GM12878 (cell line): ENCODE measurements around the gene MMEL1. TPM values are rescaled to one million over a fixed set of nuclear protein-coding genes. Genes with fewer than 3 reads are reported as not detected.

ENCODE experiments used
- ATAC-seq: fragments of 200-7000 bp; cut with Tn5 transposase; 3 replicates; pipeline ENCODE4 v1.9.1; 2020; ENCODE audit warnings: mild to moderate bottlenecking, moderate library complexity
- BruUV-seq: library from RNA; stranded (reverse); fragments of 400-500 nt; replicated peaks from 2 replicates; lab custom pipeline; 2021; lab: Mats Ljungman, UMichigan
- CTCF ChIA-PET: fragments of 300-600 bp; sonication (Branson Sonifier 250); formaldehyde crosslinking; extraction: SDS; loops from one replicate; lab custom pipeline; 2021; ENCODE audit warnings: inconsistent platforms; lab: Yijun Ruan, JAX
- POLR2A ChIA-PET: fragments of 350-600 bp; formaldehyde crosslinking; extraction: SDS; loops from one replicate; lab custom pipeline; 2021; ENCODE audit warnings: inconsistent platforms; lab: Charles Lee
- RAD21 ChIA-PET: fragments of 300-600 bp; sonication (Branson Sonifier 250); formaldehyde crosslinking; loops from one replicate; lab custom pipeline; 2023; ENCODE audit warnings: antibody characterized with exemption; ENCODE audit not compliant: unreplicated experiment; lab: Charles Lee
- SMC1A ChIA-PET: fragments of 300-600 bp; sonication (Branson Sonifier 250); formaldehyde crosslinking; loops from one replicate; lab custom pipeline; 2023; ENCODE audit not compliant: unreplicated experiment, uncharacterized antibody; lab: Charles Lee
- DNase-seq: peaks from one replicate; pipeline ENCODE4 v3.0.0-alpha.2; 2011; ENCODE audit warnings: low read depth, low spot score
- FAIRE-seq: peaks from 3 replicates; lab custom pipeline; 2011; peaks lifted over from hg19 to GRCh38; lab: Jason Lieb, UNC
- H2AFZ ChIP-seq: 2 replicates; pipeline ENCODE4 v1.6.0; 2011; ENCODE audit warnings: low read depth, low read length, control low read depth; ENCODE audit not compliant: control insufficient read depth
- H3K27ac ChIP-seq: 2 replicates; pipeline ENCODE4 v1.5.1; 2011; ENCODE audit warnings: control low read depth; ENCODE audit not compliant: control insufficient read depth, insufficient read depth
- H3K27me3 ChIP-seq, 2 experiments: replicated peaks in 1 of 2; 2 replicates each; pipeline versions ENCODE4 v1.6.0 to v1.6.1; 2011; ENCODE audit warnings: low read length in 1 of 2; ENCODE audit not compliant: control insufficient read depth in 2 of 2, insufficient read depth in 2 of 2
- H3K36me3 ChIP-seq, 2 experiments: 2 replicates each; pipeline ENCODE4 v1.5.1; 2011; ENCODE audit warnings: low read length in 1 of 2; ENCODE audit not compliant: control insufficient read depth in 2 of 2, insufficient read depth in 2 of 2
- H3K4me1 ChIP-seq: 2 replicates; pipeline ENCODE4 v1.6.1; 2011; ENCODE audit warnings: mild to moderate bottlenecking, low read length, moderate library complexity, mixed read lengths; ENCODE audit not compliant: control insufficient read depth, insufficient read depth
- H3K4me2 ChIP-seq: 2 replicates; pipeline ENCODE4 v1.6.0; 2011; ENCODE audit warnings: control low read depth; ENCODE audit not compliant: control insufficient read depth, insufficient read depth
- H3K4me3 ChIP-seq: fragments of 200-600 bp; sonication (generic); 2 replicates; pipeline ENCODE4 v1.5.1; 2016
- H3K79me2 ChIP-seq: 2 replicates; pipeline ENCODE4 v1.6.0; 2011; ENCODE audit warnings: low read length; ENCODE audit not compliant: control insufficient read depth, insufficient read depth
- H3K9ac ChIP-seq: 2 replicates; pipeline ENCODE4 v1.8.0; 2011; ENCODE audit warnings: low read length, control low read depth, mixed read lengths; ENCODE audit not compliant: control insufficient read depth, insufficient read depth
- H3K9me3 ChIP-seq: replicated peaks from 3 replicates; pipeline ENCODE4 v1.5.1; 2011; ENCODE audit warnings: mild to moderate bottlenecking, low read length; ENCODE audit not compliant: control insufficient read depth, insufficient read depth
- H4K20me1 ChIP-seq: 2 replicates; pipeline ENCODE4 v1.6.0; 2011; ENCODE audit not compliant: control insufficient read depth, insufficient read depth
- BCL11A ChIP-seq: IDR thresholded peaks from 2 replicates; pipeline ENCODE4 v1.6.1; 2011; ENCODE audit warnings: low read depth, low read length
- CREM ChIP-seq: IDR thresholded peaks from 2 replicates; pipeline ENCODE4 v1.6.1; 2014; ENCODE audit warnings: antibody characterized with exemption, low read depth
- ESRRA ChIP-seq: IDR thresholded peaks from 2 replicates; pipeline ENCODE4 v1.6.1; 2012; ENCODE audit warnings: mild to moderate bottlenecking, low read length, improper control_type of control experiment
- FOXM1 ChIP-seq: IDR thresholded peaks from 2 replicates; pipeline ENCODE4 v1.6.1; 2012; ENCODE audit warnings: low read depth, mild to moderate bottlenecking, inconsistent platforms, low read length, moderate library complexity
- HDAC6 ChIP-seq: fragments of 200-600 bp; sonication (generic); IDR thresholded peaks from one replicate; pipeline ENCODE4 v1.8.0; 2017; ENCODE audit warnings: antibody characterized with exemption; ENCODE audit not compliant: unreplicated experiment
- HDGF ChIP-seq: fragments of 450-650 bp; IDR thresholded peaks from 2 replicates; pipeline ENCODE4 v1.6.1; 2016; ENCODE audit warnings: antibody characterized with exemption
- IKZF2 ChIP-seq, 2 experiments: fragments of 450-650 bp; IDR thresholded peaks; 2 replicates each; pipeline ENCODE4 v1.6.1; 2017; ENCODE audit warnings: mild to moderate bottlenecking in 2 of 2, moderate library complexity in 2 of 2
- JUNB ChIP-seq: IDR thresholded peaks from 2 replicates; pipeline ENCODE4 v1.6.1; 2016; ENCODE audit warnings: antibody characterized with exemption, mild to moderate bottlenecking
- JUND ChIP-seq: IDR thresholded peaks from 2 replicates; pipeline ENCODE4 v1.6.1; 2012; ENCODE audit warnings: low read depth, mild to moderate bottlenecking, low read length, improper control_type of control experiment, moderate library complexity
- KAT2A ChIP-seq: conservative IDR thresholded peaks from 2 replicates; pipeline ENCODE4 v1.6.1; 2011; ENCODE audit warnings: low read depth, low read length; ENCODE audit not compliant: control insufficient read depth
- MEF2B ChIP-seq: fragments of 450-650 bp; IDR thresholded peaks from 2 replicates; pipeline ENCODE4 v1.6.1; 2018; ENCODE audit warnings: mild to moderate bottlenecking, moderate library complexity; ENCODE audit not compliant: partially characterized antibody, poor library complexity, severe bottlenecking
- POLR2A ChIP-seq: IDR thresholded peaks from 2 replicates; pipeline ENCODE4 v1.6.1; 2011; ENCODE audit warnings: low read depth, mild to moderate bottlenecking, low read length
- SMAD5 ChIP-seq: IDR thresholded peaks from 2 replicates; pipeline ENCODE4 v1.6.1; 2016; ENCODE audit warnings: antibody characterized with exemption, low read depth
- ZNF207 ChIP-seq: fragments of 450-650 bp; IDR thresholded peaks from 2 replicates; pipeline ENCODE4 v1.6.1; 2014; ENCODE audit warnings: antibody characterized with exemption, mild to moderate bottlenecking, borderline replicate concordance
- ZZZ3 ChIP-seq: IDR thresholded peaks from 2 replicates; pipeline ENCODE4 v1.6.1; 2011; ENCODE audit warnings: low read depth; ENCODE audit not compliant: control insufficient read depth, insufficient read length
- WGBS: methylation state at CpG from one replicate; pipeline ENCODE4 v1.1.6; 2016; ENCODE audit warnings: low lambda C conversion rate; ENCODE audit not compliant: insufficient replicate concordance, insufficient coverage; ENCODE audit errors: missing lambda C conversion rate; 5-methylcytosine and 5-hydroxymethylcytosine counted together
- in situ Hi-C: fragments of 300-500 bp; cut with MboI; formaldehyde crosslinking; loops from 9 replicates; pipeline ENCODE4 v1.14.3; 2018; ENCODE audit warnings: mixed read lengths
- intact Hi-C: fragments of 100-400 bp; cut with micrococcal nuclease; formaldehyde crosslinking; loops from one replicate; pipeline ENCODE4 v1.14.2; 2022; ENCODE audit not compliant: unreplicated experiment
- polyA plus RNA-seq, 11 experiments: library from polyadenylated mRNA; depleted of rRNA in 4 of 11; unstranded in 6 of 11; stranded (reverse) in 5 of 11; fragments of >200 nt; fragmentation: Nextera tagmentation in 4 of 11; fragmentation: Illumina TruSeq in 1 of 11; extraction: Ambion mirVana in 4 of 11; extraction: Trizol in 1 of 11; gene quantifications; 1 replicate in 1 of 11; 2 replicates in 10 of 11; pipeline versions ENCODE4 v1.2.1 to v1.2.3, GENCODE V29; 2011 to 2016; ENCODE audit warnings: inconsistent platforms in 2 of 11, missing spikeins in 2 of 11, low read depth in 1 of 11
- total RNA-seq, 4 experiments: library from RNA; depleted of rRNA in 3 of 4; stranded (reverse); fragments of >200 nt in 3 of 4; fragmentation: Illumina TruSeq in 1 of 4; extraction: Trizol in 1 of 4; gene quantifications; 2 replicates each; pipeline versions ENCODE4 v1.2.1 to v1.2.3, GENCODE V29; 2013 to 2021
- TF ChIP-seq, protein P1 (sequence below): fragments of 450-650 bp; IDR thresholded peaks from 2 replicates; pipeline ENCODE4 v1.6.1; 2016; ENCODE audit warnings: mild to moderate bottlenecking, moderate library complexity, borderline replicate concordance
- TF ChIP-seq, protein P2 (sequence below): fragments of 450-650 bp; IDR thresholded peaks from 2 replicates; pipeline ENCODE4 v1.6.1; 2017; ENCODE audit warnings: mild to moderate bottlenecking, low read depth, inconsistent platforms; ENCODE audit not compliant: poor library complexity, severe bottlenecking
- TF ChIP-seq, protein P3 (sequence below): IDR thresholded peaks from 2 replicates; pipeline ENCODE4 v1.6.1; 2012; ENCODE audit warnings: low read depth, low read length, improper control_type of control experiment
- TF ChIP-seq, protein P4 (sequence below): IDR thresholded peaks from 2 replicates; pipeline ENCODE4 v1.6.1; 2011; ENCODE audit warnings: borderline replicate concordance, low read depth, mild to moderate bottlenecking, moderate library complexity, mixed read lengths, low read length; ENCODE audit not compliant: insufficient read depth; ENCODE audit errors: extremely low read length

MMEL1 gene
- total and polyA plus RNA-seq, 10 of the 15 experiments (the other 5 are each of a cell fraction or from before 2014, with no cell fraction given): 0.11 TPM; not detected in 9

DNA sequence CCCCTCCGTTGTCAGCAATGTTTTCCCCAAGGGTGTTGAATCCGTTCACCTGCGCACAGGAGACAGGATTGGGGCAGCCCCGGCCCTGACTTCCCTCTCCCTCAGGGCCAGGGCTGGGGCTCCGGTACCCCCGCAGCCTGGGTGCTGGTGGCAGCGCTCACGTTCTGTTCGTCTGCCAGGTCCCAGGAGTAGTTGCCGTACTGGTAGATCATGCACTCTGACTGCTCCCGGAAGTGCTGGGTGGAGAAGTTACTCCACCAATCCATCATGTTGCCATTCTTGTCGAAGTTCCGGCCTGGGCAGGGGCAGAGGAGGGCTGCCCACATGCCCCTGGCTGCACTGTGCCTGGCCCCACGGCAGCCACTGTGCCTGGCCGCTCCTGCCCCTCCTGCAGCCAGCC, 40.1 kb downstream of the MMEL1 start:
- ATAC-seq: no peak
- no peak for TF ChIP-seq HDGF
- no peak for TF ChIP-seq SMAD5
- TF ChIP-seq, protein P1, sequence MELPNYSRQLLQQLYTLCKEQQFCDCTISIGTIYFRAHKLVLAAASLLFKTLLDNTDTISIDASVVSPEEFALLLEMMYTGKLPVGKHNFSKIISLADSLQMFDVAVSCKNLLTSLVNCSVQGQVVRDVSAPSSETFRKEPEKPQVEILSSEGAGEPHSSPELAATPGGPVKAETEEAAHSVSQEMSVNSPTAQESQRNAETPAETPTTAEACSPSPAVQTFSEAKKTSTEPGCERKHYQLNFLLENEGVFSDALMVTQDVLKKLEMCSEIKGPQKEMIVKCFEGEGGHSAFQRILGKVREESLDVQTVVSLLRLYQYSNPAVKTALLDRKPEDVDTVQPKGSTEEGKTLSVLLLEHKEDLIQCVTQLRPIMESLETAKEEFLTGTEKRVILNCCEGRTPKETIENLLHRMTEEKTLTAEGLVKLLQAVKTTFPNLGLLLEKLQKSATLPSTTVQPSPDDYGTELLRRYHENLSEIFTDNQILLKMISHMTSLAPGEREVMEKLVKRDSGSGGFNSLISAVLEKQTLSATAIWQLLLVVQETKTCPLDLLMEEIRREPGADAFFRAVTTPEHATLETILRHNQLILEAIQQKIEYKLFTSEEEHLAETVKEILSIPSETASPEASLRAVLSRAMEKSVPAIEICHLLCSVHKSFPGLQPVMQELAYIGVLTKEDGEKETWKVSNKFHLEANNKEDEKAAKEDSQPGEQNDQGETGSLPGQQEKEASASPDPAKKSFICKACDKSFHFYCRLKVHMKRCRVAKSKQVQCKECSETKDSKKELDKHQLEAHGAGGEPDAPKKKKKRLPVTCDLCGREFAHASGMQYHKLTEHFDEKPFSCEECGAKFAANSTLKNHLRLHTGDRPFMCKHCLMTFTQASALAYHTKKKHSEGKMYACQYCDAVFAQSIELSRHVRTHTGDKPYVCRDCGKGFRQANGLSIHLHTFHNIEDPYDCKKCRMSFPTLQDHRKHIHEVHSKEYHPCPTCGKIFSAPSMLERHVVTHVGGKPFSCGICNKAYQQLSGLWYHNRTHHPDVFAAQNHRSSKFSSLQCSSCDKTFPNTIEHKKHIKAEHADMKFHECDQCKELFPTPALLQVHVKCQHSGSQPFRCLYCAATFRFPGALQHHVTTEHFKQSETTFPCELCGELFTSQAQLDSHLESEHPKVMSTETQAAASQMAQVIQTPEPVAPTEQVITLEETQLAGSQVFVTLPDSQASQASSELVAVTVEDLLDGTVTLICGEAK: no peak
- TF ChIP-seq, protein P2, sequence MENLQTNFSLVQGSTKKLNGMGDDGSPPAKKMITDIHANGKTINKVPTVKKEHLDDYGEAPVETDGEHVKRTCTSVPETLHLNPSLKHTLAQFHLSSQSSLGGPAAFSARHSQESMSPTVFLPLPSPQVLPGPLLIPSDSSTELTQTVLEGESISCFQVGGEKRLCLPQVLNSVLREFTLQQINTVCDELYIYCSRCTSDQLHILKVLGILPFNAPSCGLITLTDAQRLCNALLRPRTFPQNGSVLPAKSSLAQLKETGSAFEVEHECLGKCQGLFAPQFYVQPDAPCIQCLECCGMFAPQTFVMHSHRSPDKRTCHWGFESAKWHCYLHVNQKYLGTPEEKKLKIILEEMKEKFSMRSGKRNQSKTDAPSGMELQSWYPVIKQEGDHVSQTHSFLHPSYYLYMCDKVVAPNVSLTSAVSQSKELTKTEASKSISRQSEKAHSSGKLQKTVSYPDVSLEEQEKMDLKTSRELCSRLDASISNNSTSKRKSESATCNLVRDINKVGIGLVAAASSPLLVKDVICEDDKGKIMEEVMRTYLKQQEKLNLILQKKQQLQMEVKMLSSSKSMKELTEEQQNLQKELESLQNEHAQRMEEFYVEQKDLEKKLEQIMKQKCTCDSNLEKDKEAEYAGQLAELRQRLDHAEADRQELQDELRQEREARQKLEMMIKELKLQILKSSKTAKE: no peak
- no peak for TF ChIP-seq POLR2A
- TF ChIP-seq FOXM1: no peak
- TF ChIP-seq BCL11A: no peak
- TF ChIP-seq KAT2A: no peak
- no peak for TF ChIP-seq ESRRA
- TF ChIP-seq, protein P3, sequence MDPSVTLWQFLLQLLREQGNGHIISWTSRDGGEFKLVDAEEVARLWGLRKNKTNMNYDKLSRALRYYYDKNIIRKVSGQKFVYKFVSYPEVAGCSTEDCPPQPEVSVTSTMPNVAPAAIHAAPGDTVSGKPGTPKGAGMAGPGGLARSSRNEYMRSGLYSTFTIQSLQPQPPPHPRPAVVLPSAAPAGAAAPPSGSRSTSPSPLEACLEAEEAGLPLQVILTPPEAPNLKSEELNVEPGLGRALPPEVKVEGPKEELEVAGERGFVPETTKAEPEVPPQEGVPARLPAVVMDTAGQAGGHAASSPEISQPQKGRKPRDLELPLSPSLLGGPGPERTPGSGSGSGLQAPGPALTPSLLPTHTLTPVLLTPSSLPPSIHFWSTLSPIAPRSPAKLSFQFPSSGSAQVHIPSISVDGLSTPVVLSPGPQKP: no peak
- TF ChIP-seq, protein P4, sequence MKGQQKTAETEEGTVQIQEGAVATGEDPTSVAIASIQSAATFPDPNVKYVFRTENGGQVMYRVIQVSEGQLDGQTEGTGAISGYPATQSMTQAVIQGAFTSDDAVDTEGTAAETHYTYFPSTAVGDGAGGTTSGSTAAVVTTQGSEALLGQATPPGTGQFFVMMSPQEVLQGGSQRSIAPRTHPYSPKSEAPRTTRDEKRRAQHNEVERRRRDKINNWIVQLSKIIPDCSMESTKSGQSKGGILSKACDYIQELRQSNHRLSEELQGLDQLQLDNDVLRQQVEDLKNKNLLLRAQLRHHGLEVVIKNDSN: no peak
- no peak for TF ChIP-seq JUNB
- no peak for TF ChIP-seq IKZF2 (IDR thresholded peaks at IDR 0.05)
- TF ChIP-seq ZZZ3: no peak
- no peak for TF ChIP-seq CREM
- no peak for TF ChIP-seq JUND
- no peak for TF ChIP-seq ZNF207
- no peak for TF ChIP-seq HDAC6
- TF ChIP-seq MEF2B: no peak

More for the DNA sequence above, 40.1 kb downstream of the MMEL1 start:
- no peak overlapping the region for H3K4me2 ChIP-seq
- ChIA-PET POLR2A (no interaction called here), SMC1A (no interaction called here), CTCF (no interaction called here), RAD21 (no interaction called here)
- H3K9me3 ChIP-seq: no peaks in the 10 kb centered on the region
- WGBS: 62% methylated on average over 15 of the region's 15 CpGs
- no peaks in the 10 kb centered on the region for H4K20me1 ChIP-seq
- H3K36me3 ChIP-seq: no peaks in the 10 kb centered on the region
- FAIRE-seq (no peak), DNase-seq (no peak)
- no peak overlapping the region for H3K27ac ChIP-seq
- no TSS peak for BruUV-seq
- no peak overlapping the region for H2AFZ ChIP-seq
- H3K79me2 ChIP-seq: no peaks in the 10 kb centered on the region
- H3K27me3 ChIP-seq: no peaks in the 10 kb centered on the region
- intact Hi-C loops (no loop called here), in situ Hi-C loops (no loop called here)
- H3K9ac ChIP-seq: no peak overlapping the region
- no peaks in the 10 kb centered on the region for H3K4me1 ChIP-seq
- H3K4me3 ChIP-seq: no peak overlapping the region
